Hematopoietic multipotent progenitor cell treated with erythropoietin and hydrocortisone succinate and interleukin-3 and kit ligand, for 4 days (in vitro differentiated cells): ENCODE data around the gene HPN.

ENCODE experiments used
- DNase-seq: peaks from one replicate; pipeline ENCODE4 v3.0.0-alpha.2; 2015

Gene HPN

DNA sequence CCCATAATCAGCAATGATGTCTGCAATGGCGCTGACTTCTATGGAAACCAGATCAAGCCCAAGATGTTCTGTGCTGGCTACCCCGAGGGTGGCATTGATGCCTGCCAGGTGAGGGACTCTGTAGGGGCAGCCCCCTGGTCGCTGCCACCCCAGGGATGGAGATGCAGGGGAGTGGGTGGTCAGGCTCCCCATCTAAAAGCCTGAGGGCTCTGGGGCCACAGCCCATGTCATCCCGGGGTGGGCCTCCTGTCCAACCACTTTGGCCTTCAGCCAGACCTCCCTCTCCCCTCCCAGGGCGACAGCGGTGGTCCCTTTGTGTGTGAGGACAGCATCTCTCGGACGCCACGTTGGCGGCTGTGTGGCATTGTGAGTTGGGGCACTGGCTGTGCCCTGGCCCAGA is 24.1 kb downstream of the HPN start:
- DNase-seq, result no peak

DNA sequence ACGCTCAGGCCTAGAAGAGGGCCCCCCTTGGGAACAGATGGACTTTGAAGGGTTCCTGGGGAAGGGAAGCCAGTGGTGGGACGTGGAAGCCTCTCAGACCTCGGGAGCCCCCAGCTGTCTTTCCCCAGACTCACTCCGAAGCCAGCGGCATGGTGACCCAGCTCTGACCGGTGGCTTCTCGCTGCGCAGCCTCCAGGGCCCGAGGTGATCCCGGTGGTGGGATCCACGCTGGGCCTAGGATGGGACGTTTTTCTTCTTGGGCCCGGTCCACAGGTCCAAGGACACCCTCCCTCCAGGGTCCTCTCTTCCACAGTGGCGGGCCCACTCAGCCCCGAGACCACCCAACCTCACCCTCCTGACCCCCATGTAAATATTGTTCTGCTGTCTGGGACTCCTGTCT is 24.6 kb downstream of the HPN start:
- DNase-seq, result no peak

DNA sequence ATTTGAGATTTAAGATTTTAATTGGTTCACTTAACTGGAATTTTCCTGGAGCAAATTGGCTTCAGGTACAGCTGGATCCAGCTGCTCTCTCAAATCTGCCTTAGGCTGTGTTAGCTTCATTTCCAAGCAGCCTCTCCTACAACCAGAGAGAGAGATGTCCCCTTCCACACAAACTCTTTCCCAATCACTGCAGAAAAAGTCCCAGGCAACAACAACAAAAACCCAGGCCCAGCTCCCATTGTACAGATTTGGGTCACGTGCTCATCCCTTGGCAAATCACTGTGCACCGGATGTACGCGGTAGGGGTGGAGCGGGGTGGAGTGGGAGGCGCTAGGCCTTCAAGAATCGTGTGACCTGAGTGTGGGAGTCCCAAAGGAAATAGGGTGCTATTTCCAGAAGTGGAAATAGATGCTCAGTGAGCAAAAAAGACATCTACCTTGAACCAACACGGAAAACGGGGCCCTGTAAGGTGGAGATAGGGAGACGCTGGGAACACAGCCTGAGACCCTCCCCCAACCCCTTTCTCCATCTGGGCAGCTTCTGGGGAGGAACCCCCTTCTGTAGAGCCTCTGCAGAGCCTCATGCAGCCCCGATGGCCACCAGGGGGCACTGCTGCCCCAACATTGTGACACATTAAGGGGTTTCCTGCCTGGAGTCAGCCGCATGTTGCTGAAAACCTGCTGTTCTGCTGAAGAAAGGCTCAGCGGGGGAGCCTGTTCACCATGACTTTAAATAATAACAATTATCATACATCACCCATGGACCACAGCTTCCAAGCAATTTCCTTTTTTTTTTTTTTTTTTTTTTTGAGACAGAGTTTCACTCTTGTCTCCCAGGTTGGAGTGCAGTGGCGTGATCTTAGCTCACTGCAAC is 25.4 kb downstream of the HPN start:
- peak; percentile 95 for DNase-seq

DNA sequence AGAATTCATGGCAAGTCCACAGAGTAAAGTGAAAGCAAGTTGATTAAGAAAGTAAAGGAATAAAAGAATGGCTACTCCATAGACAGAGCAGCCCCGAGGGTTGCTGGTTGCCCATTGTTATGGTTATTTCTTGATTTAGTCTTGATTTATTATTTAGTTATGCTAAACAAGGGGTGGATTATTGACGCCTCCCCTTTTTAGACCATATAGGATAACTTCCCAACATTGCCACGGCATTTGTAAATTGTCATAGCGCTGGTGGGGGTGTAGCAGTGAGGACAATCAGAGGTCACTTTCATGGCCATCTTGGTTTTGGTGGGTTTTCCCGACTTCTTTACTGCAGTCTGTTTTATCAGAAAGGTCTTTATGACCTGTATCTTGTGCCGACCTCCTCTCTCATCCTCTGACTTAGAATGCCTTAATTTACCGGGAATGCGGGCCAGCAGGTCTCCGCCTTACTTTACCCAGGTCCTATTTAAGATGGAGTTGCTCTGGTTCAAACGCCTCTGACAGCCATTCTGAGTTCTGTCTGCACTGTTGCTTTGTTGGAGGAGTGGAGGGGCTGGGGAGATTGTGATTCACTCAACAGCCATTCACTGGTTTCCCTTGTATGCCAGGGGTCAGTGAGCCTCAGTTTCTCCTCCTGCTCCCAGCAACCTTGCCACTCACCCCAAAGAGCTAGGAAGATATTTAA is 27.6 kb downstream of the HPN start:
- no peak for DNase-seq

DNA sequence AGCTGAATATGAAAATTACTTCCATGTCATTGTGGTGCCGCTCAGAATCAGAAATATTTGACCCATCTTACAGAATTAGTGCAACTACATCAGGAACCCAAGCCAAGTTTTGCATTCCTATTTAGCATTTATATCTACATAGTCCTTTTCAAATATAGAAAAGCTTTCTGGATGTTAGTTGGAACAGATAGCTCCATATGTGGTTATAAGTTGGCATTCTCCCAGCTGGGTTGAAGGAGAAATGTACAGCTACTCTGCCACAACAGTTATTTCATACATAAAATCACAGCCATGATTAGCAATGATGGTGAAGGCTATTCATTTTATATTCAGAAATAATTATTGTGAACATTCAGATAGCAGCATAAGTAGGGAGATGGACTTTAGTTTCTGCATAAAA is 28.2 kb downstream of the HPN start:
- peak; percentile 37 for DNase-seq

DNA sequence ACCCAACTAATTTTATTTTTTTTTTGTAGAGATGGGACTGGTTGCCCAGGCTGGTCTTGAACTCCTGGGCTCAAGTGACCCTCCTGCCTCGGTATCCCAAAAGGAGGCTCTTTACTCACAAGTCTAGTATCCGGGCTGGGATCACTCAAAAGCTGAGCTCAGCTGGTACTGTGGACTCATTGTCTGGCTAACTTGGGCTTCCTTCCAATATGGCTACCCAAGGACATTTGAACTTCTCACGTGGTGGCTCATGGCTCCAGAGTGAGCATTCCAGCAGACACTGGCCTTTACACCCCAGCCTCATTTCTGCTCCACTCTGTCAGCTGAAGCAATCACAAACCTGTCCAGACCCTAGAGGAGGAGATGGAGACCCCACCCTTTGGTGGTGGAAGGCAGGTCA is 28.9 kb downstream of the HPN start:
- no peak for DNase-seq

DNA sequence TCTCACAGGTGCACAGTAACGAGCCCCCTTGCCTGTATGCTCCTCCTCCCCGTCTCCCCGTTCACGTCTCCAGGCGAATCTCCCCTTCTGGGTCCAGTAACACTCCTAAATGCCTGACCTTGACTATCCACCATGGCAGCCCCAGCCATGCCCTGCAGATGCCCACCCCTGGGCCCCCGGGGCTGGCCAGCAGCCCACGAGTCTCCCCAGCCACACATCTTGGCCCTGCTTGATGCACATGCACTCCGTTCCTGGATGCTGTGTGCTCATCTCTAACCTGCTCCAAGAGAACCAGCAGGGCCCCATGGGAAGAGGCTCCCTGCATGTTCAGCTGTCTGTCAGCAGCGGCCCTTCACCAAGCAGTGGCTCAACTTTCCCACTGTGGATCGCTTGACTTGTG is 32.0 kb downstream of the HPN start:
- DNase-seq, result no peak

DNA sequence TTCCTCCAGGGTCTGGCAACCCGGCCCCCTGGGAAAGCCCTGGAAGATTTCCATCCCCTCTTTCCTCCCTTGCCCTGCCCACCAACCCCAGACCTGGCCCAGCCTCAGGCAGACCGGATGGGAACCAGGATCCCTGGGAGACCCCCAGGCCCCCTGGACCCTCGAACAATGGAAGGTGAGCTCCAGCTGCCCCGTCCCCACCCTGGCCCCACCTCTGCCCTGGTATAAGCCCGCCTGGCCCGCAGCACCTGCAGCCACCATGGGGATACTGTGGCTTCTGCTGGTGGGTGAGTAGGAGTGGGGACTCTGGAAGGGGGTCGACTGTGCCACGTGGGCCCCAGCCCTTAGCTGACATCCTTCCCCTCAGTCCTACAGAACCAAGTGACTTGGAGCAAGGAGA is 32.4 kb downstream of the HPN start:
- no peak for DNase-seq

DNA sequence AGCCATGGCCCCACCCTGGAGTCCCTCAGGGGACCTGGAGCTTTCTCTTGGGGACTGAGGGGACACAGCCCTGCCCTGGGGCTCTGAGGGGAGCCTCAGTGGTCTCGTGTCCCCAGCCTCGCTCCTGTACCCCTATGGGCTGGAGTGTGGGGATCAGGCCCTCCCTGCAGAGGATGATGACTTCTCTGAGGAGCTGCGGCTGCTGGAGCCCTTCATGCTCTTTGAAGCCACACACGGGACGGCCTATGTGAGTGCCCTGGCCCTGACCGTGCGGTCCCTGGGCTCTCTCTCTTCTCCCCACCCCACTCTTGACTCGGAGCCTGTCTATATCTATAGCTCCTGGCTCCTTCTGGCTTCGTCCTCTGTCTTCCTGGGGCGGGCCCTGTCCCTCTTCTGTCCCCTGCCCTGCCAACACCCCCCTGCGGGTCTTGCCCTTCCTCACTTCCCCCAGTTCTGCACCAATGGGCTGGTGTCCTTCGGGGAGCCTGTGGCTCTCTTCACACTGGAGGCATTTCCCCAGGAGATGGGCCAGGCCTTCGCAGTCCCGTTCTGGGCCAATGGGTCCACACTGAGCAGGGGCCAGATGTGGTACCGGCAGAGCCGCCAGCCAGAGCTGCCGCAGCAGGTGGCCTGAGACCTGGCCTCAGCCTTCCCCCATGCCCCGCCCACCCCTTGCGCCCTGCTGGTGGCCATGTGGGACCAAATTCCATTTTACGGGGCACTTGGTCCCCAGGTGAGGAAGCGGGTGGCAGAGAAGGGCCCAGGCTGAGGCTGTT is 33.1 kb downstream of the HPN start:
- DNase-seq, result no peak

DNA sequence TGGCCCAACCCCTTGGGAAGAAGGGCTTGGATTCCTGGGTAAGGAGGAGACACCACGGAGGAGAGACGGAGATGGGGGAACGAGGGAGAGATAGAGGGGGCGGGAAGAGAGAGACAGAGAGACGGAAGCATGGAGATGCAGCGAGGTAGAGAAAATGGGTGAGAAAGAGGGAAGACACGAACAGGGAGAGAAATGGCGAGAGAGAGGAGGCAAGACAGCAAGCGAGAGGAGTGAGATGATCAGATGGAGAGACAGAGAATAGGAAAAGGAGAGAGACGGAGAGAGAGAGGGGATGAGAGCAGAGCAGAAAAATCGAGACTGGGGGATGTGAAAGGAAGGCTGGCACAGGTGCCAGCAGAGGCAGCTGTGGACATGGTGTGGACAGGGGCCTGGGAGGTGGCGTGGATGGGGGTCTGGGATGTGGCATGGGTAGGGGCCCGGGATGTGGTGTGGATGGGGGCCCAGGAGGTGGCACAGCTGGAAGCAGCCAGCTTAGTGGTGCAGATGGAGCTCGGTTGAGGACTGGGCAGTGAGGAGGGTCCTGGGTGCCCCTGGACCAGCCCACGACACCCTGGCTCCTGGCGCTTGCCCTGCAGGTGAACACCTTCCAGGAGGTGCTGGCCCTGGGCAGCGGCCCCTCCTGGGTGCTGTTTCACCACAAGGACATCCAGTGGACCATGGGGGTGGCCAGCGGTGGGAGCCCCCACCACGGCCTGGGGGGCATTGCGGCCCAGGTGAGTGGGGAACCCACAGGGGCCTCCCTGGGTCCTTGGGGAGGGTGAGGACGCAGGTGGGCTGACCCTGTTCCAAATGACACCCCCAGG is 33.9 kb downstream of the HPN start:
- DNase-seq, result no peak

DNA sequence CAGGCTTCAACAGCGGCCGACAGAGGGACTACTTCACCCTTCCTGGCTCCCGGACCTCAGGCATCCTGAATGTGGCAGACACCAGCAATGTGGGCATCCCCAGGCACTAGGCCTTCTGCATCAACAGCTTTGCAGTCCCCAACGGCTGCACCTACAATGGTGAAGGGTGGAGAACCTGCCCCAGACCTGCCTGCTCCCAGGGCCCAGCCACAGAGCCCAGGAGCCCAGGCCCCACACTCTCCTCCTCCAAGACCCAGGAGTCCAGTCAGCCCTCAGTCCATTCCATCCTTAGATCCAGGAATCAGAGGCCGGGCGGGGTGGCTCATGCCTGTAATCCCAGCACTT is 34.5 kb downstream of the HPN start:
- DNase-seq, result no peak

DNA sequence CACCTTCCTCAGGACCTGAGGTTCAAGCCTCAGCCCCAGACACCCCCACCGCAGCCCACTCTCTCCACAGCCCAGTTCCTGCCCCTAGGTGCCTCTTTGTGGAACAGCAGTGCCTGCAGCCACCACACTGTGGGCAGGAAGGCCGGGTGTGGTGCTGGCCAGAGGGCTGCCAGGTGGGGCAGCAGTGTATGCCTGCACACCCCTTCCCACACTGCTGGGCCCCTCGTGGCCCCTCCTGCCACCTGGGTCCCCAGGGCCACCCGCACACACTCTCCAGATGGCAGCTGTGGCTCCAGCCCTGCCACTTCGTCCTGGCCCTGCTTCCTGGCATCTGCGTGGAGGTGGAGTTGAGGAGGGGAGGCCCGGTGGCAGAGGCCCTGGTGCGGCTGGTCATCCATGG is 35.1 kb downstream of the HPN start:
- DNase-seq, result no peak

DNA sequence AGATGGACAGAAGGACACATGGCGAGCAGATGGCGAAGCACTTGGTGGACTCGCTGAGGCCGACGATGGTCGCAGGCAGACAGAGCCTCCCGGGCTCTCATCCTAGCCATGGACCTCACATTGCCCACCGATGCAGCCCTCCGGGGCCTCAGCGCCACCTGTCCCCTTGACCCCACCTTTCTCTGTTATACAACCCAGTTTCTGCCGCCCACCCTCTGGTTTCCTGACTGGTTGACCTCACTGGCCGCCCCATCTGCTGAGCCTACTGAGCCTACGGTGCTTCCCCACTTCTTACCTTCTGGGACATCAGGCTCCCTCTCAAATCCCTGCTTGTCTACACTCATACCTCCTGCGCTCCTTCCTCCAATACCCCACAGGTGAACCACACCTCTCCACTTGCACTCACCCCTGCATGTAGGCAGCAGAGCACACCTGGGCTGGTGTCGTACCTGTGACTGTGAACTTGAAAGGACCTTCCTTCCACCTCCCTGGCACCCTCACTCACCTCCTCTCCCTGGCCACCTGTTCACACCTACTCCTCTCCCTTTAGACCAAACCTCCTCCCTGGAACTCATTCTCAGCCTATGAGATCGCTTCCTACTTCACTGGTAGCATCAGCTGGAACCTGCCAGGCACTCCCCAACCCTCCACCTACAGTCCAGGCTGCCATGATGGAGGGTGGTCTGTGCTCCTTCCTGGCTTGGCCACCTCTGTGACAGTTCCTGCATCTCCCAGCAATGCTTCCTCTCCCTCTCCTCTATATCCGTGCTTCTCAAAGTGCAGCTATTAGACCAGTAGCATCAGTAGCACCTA is 36.1 kb downstream of the HPN start:
- no peak for DNase-seq

DNA sequence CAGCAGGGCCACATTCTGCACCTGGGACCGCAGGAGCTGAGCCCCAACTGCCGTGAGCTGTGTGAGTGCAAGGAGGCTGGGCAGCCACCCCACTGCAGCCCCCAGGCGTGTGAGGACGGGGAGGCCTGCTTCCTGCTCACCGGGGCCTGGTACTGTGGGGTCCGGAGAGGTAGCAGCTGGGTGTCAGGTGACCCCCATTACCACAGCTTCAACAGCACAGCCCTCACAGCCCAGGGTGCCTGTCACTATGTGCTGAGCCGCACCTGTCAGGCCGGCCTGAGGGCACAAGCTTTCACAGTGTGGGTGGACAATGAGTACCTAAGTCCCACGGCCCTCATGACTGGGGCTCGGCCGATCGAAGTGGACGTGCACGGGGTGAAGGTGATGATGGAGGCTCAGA is 38.3 kb downstream of the HPN start:
- DNase-seq, result no peak

DNA sequence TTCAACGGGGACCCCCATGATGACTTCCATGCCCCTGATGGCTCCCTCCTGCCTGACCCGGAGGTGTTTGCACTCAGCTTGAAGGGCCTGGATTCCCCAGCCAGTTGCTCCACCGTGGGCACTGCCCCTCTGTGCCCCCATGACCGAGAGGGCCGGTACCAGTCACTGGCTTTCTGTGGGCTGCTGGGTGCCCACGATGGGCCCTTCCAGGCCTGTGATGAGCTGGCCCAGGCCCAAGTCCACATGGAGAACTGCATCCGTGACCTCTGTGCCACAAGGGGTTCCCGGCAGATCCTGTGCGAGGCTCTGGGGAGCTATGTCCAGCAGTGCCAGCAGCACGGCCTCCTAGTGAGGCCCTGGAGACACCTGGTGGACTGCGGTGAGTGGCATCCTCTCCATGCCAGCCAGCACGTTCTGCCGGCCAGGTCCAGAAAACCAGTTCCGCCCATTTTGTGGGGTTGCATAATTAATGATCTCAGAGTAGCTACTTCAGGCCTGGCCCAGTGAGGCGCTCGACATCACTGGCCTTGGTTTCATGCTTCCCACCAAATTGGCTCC is 39.2 kb downstream of the HPN start:
- no peak for DNase-seq

DNA sequence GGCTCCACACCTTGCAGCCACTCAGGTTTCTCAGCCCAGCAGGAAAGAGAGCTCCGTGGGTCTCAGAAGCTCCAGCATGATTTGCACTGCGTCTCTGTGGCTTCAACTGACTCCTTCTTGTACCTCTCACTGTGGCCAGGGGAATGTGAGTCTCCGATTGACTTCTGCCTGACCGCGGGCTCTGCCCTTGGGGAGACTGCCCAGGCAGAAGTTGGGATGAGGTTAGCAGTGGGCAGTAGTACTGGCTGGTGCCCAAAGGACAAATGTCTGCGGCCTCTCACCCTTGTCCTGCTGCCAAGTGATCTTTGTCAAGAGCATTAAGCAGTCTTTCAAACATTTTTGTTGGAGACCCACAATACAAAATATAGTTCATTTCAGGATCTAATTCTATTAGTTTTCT is 39.7 kb downstream of the HPN start:
- DNase-seq, result no peak

DNA sequence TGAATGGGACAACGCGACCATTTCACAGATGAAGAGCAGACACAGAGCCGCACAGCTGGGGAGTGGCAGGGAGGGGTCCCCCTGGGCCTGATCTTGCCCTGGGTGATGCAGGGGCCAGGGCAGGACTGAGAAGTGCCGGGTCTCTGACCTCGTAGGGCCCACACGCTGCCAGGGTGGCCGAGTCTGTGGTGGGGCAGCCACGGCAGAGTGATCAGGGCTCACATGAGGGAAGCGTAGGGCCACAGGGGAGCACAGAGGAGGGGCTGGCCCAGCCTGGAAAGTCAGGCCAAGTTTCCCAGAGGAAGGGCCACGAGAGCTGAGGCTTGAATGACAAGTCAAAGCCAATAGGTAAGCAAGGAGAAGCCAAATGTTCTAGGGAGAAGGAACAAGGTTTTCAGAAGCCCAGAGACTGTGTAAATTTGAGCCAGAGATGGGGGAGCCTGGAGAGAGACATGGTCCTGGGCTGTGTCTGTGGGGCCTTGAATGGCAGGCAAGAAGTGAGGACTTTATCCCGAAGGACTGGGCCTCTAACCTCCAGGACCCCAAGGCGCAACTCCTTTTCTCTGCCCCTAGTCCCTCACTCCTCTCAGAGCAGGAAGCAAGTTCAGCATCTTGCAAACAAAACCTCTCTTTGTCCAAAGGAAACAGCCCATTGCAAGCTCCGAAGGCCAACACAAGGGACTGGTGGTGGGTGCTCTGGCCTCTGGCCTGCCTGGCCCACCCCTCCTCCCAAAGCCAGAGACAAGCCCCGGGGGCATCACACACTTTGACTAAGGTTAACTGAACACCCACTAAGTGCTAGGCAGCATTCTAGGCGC is 42.4 kb downstream of the HPN start:
- DNase-seq, result no peak

DNA sequence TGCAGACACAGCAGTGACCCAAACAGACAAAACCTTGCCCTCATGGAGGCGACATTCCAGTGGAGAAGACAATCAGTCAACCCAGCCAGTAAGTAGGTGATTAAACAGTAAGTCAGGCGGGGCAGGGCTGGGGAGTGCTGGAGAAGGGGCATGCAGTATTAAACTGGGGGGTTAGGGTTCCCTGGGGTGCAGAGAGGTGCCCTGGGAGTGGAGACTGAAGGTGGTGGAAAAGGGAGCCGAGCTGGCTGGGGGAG is 42.9 kb downstream of the HPN start:
- no peak for DNase-seq

DNA sequence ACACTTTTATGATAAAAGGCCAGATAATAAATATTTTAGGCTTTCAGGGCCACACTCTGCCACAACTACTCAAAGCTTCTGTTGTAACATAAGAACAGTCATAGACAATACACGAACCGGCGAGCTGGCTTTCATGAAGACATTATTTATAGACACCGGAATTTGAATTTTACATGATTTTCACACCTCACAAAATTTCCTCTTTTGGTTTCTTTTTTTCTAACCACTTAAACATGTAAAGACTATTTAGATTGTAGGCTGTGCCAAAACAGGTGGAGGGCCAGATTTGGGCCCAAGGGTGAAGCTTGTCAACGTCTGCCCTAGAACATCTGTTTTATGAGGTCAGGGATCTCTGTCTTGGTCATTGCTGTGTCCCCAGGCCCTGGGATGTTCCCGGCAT is 44.4 kb downstream of the HPN start:
- DNase-seq, result no peak

DNA sequence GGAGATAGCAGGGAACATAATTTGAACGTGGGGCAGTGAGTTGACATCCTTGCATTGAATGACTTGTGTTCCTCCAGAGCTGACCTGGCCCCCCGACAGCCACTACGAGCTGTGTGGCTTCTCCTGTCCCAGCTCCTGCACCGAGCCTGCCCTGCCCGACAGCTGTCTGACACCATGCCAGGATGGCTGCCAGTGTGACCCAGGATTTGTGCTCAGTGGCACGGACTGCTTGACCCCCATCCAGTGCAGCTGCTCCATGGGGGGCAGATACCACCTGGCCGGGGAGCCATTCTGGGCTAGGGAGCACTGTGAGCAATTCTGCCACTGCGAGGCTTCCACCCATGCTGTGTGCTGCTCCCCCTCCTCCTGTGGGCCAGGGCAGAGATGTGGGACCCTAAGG is 44.9 kb downstream of the HPN start:
- no peak for DNase-seq

DNA sequence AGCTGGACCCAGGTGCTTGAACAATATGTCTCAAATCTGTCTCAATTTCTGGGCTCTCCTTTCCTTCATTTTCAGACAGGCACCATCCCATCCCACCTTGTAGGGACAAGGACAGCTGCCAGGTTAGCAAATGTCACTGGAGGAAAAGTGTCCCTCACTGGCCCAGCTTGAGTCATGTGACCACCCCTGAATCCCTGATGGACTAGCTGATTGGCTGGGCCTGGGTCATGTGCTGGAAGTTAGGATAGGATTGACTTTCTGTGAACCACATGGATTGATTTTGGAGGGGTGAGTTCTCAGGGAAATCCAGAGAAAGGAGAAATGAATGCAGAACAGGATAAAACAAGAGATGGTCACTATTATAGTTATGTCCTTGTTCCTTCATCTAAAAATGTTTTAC is 45.9 kb downstream of the HPN start:
- no peak for DNase-seq
